Germinal center (tissue), 1 donor: Measurements from ENCODE around the gene CD226.
A peak's percentile ranks its signal among the peaks of the same experiment; 100 is the strongest.
"Not testable (repeated sequence)": the region's sequence is repeated elsewhere in the genome, so short reads cannot be mapped to it uniquely, and the experiment has no call there.

ENCODE experiments used
- DNase-seq: peaks from one replicate; pipeline ENCODE4 v3.0.0; 2012; ENCODE audit warnings: mixed read lengths, low spot score

CD226 gene

GRCh38 chr18:69872661-69873060 lies 75.0 kb downstream of the CD226 start:
- no peak for DNase-seq

- no peak for DNase-seq
Measured at GRCh38 chr18:69871363-69871762, 76.3 kb downstream of the CD226 start.

- DNase-seq: no peak
Measured at GRCh38 chr18:69870736-69871135, 76.9 kb downstream of the CD226 start.

GRCh38 chr18:69866212-69866611 lies 81.5 kb downstream of the CD226 start:
- DNase-seq: no peak

- no peak for DNase-seq
Measured at GRCh38 chr18:69865776-69866175, 81.9 kb downstream of the CD226 start.

GRCh38 chr18:69864802-69865201 lies 82.9 kb downstream of the CD226 start:
- DNase-seq: not testable (repeated sequence)

- no peak for DNase-seq
Measured at GRCh38 chr18:69858897-69859296, 88.8 kb downstream of the CD226 start.

GRCh38 chr18:69854455-69854854 lies 93.2 kb downstream of the CD226 start:
- DNase-seq: no peak

- DNase-seq: no peak
Measured at GRCh38 chr18:69853051-69853450, 94.6 kb downstream of the CD226 start.

GRCh38 chr18:69845593-69846506 lies 101.8 kb downstream of the CD226 start:
- DNase-seq: no peak

- no peak for DNase-seq
Measured at GRCh38 chr18:69844656-69845055, 103.0 kb downstream of the CD226 start.

GRCh38 chr18:69843015-69843414 lies 104.7 kb downstream of the CD226 start:
- no peak for DNase-seq

GRCh38 chr18:69841117-69841516 lies 106.6 kb downstream of the CD226 start:
- DNase-seq: no peak

GRCh38 chr18:69840445-69840844 lies 107.2 kb downstream of the CD226 start:
- DNase-seq: no peak

- no peak for DNase-seq
Measured at GRCh38 chr18:69840001-69840400, 107.7 kb downstream of the CD226 start.

GRCh38 chr18:69839497-69839896 lies 108.2 kb downstream of the CD226 start:
- no peak for DNase-seq

- DNase-seq: peak; percentile 14
Measured at GRCh38 chr18:69838620-69839411, 108.9 kb downstream of the CD226 start.

GRCh38 chr18:69838003-69838402 lies 109.7 kb downstream of the CD226 start:
- DNase-seq: no peak

GRCh38 chr18:69834980-69835379 lies 112.7 kb downstream of the CD226 start:
- DNase-seq: not testable (repeated sequence)

GRCh38 chr18:69830189-69830588 lies 117.5 kb downstream of the CD226 start:
- DNase-seq: no peak

GRCh38 chr18:69820538-69820937 lies 127.1 kb downstream of the CD226 start:
- DNase-seq: no peak

- no peak for DNase-seq
Measured at GRCh38 chr18:69819460-69819859, 128.2 kb downstream of the CD226 start.

GRCh38 chr18:69817335-69817940 lies 130.2 kb downstream of the CD226 start:
- DNase-seq: no peak
